HCT116 (cell line): ENCODE measurements around the gene PSME1. TPM values are rescaled to one million over a fixed set of nuclear protein-coding genes. Genes with fewer than 3 reads are reported as not detected.

Experiments
- ATAC-seq: fragments of 200-7000 bp; cut with Tn5 transposase; 2 replicates; pipeline ENCODE4 v1.9.1; 2020; ENCODE audit warnings: mild to moderate bottlenecking, moderate library complexity
- BruUV-seq: library from RNA; stranded (reverse); fragments of 400-500 nt; replicated peaks from 2 replicates; lab custom pipeline; 2021; lab: Mats Ljungman, UMichigan
- CTCF ChIA-PET: fragments of 300-600 bp; sonication (Branson Sonifier 250); formaldehyde crosslinking; loops from one replicate; lab custom pipeline; 2021; ENCODE audit warnings: antibody characterized with exemption; lab: Charles Lee
- POLR2A ChIA-PET: fragments of 300-600, 350-600 bp; sonication (Branson Sonifier 250); formaldehyde crosslinking; loops from one replicate; lab custom pipeline; 2021; ENCODE audit warnings: antibody characterized with exemption; lab: Charles Lee
- RAD21 ChIA-PET, 2 experiments: fragments of 300-600 bp; sonication (Branson Sonifier 250); formaldehyde crosslinking; loops; one replicate each; lab custom pipeline; 2023; ENCODE audit warnings: low total read pairs in 2 of 2; ENCODE audit not compliant: uncharacterized antibody in 2 of 2, unreplicated experiment in 2 of 2, low non-redundant PET in 1 of 2; lab: Charles Lee
- DNase-seq: peaks from one replicate; pipeline ENCODE4 v3.0.0-alpha.2; 2010; ENCODE audit warnings: low read depth, low spot score
- H2AFZ ChIP-seq: fragments of 200-600 bp; shearing (Covaris generic), sonication (generic); 2 replicates; pipeline ENCODE4 v1.6.1; 2017; ENCODE audit warnings: low read depth, mixed run types, mixed read lengths, antibody characterized with exemption, low read length; ENCODE audit not compliant: poor library complexity, severe bottlenecking
- H3K27ac ChIP-seq: 2 replicates; pipeline ENCODE4 v1.5.1; 2012; ENCODE audit warnings: low read depth, low read length
- H3K27me3 ChIP-seq: fragments of 200-600 bp; sonication (generic); 2 replicates; pipeline ENCODE4 v1.6.1; 2016; ENCODE audit warnings: mixed run types, low read length, mixed read lengths; ENCODE audit not compliant: insufficient read depth
- H3K36me3 ChIP-seq, 2 experiments: fragments of 200-500 bp in 1 of 2; fragments of 200-600 bp in 1 of 2; sonication (Bioruptor generic) in 1 of 2; sonication (generic) in 1 of 2; 2 replicates each; pipeline versions ENCODE4 v1.5.1 to v1.6.1; 2014 to 2016; ENCODE audit warnings: low read length in 2 of 2, inconsistent platforms in 1 of 2, mixed read lengths in 1 of 2, mixed run types in 1 of 2; ENCODE audit not compliant: insufficient read depth in 2 of 2, control insufficient read depth in 1 of 2
- H3K4me1 ChIP-seq, 2 experiments: fragments of 200-600 bp in 1 of 2; sonication (generic) in 1 of 2; 2 replicates each; pipeline versions ENCODE4 v1.5.1 to v1.6.1; 2012 to 2017; ENCODE audit warnings: low read length in 2 of 2, inconsistent platforms in 1 of 2, mild to moderate bottlenecking in 1 of 2, mixed read lengths in 1 of 2, mixed run types in 1 of 2, moderate library complexity in 1 of 2; ENCODE audit not compliant: insufficient read depth in 2 of 2, control insufficient read depth in 1 of 2
- H3K4me2 ChIP-seq: fragments of 200-600 bp; sonication (generic); 2 replicates; pipeline ENCODE4 v1.6.1; 2017; ENCODE audit warnings: mixed run types, low read length, mixed read lengths
- H3K4me3 ChIP-seq, 2 experiments: fragments of 200-600 bp in 1 of 2; sonication (generic) in 1 of 2; replicated peaks in 1 of 2; 2 replicates each; pipeline ENCODE4 v1.5.1; 2011 to 2016; ENCODE audit warnings: low read length in 2 of 2, control low read depth in 1 of 2, low read depth in 1 of 2, mild to moderate bottlenecking in 1 of 2, mixed read lengths in 1 of 2, mixed run types in 1 of 2
- H3K79me2 ChIP-seq: fragments of 200-600 bp; sonication (generic); 2 replicates; pipeline ENCODE4 v1.6.1; 2017; ENCODE audit warnings: mild to moderate bottlenecking, mixed run types, low read length, moderate library complexity, mixed read lengths; ENCODE audit not compliant: insufficient read depth
- H3K9ac ChIP-seq: fragments of 200-600 bp; sonication (generic); 2 replicates; pipeline ENCODE4 v1.6.1; 2016; ENCODE audit warnings: low read length, mixed read lengths
- H3K9me2 ChIP-seq: fragments of 200-600 bp; sonication (generic), shearing (Covaris generic); 2 replicates; pipeline ENCODE4 v1.6.1; 2017; ENCODE audit warnings: mixed run types, mild to moderate bottlenecking, moderate library complexity; ENCODE audit not compliant: insufficient read depth
- H3K9me3 ChIP-seq, 2 experiments: fragments of 200-500 bp in 1 of 2; fragments of 200-600 bp in 1 of 2; sonication (Bioruptor generic) in 1 of 2; sonication (generic) in 1 of 2; 2 replicates each; pipeline ENCODE4 v1.6.1; 2014 to 2017; ENCODE audit warnings: low read length in 2 of 2, mixed read lengths in 2 of 2, inconsistent platforms in 1 of 2, low read depth in 1 of 2, mild to moderate bottlenecking in 1 of 2, mixed run types in 1 of 2, moderate library complexity in 1 of 2; ENCODE audit not compliant: control insufficient read depth in 1 of 2, insufficient read depth in 1 of 2
- H4K20me1 ChIP-seq: fragments of 200-600 bp; sonication (generic), shearing (Covaris generic); 2 replicates; pipeline ENCODE4 v1.6.1; 2017; ENCODE audit warnings: mixed run types, mild to moderate bottlenecking, moderate library complexity; ENCODE audit not compliant: insufficient read depth
- CTCF ChIP-seq, 3 experiments: fragments of 200-600 bp in 1 of 3; sonication (generic) in 1 of 3; IDR thresholded peaks in 2 of 3; conservative IDR thresholded peaks in 1 of 3; 2 replicates each; pipeline ENCODE4 v1.5.1; 2012 to 2017; ENCODE audit warnings: low read depth in 2 of 3, low read length in 2 of 3, antibody characterized with exemption in 1 of 3, borderline replicate concordance in 1 of 3, control low read depth in 1 of 3, mild to moderate bottlenecking in 1 of 3, mixed read lengths in 1 of 3, mixed run types in 1 of 3, moderate library complexity in 1 of 3; ENCODE audit not compliant: insufficient read depth in 1 of 3
- EGR1 ChIP-seq: IDR thresholded peaks from 2 replicates; pipeline ENCODE4 v1.6.1; 2012; ENCODE audit warnings: low read depth
- ELF1 ChIP-seq: IDR thresholded peaks from 2 replicates; pipeline ENCODE4 v1.6.1; 2012; ENCODE audit warnings: low read depth, borderline replicate concordance
- EZH2 ChIP-seq: fragments of 200-600 bp; sonication (generic); IDR thresholded peaks from 2 replicates; pipeline ENCODE4 v1.6.1; 2017; ENCODE audit warnings: antibody characterized with exemption, mixed run types
- EZH2phosphoT487 ChIP-seq: fragments of 200-600 bp; IDR thresholded peaks from 2 replicates; pipeline ENCODE4 v1.6.1; 2018; ENCODE audit warnings: antibody characterized with exemption, borderline replicate concordance
- JUND ChIP-seq: IDR thresholded peaks from 2 replicates; pipeline ENCODE4 v1.6.1; 2012
- MAX ChIP-seq: IDR thresholded peaks from 2 replicates; pipeline ENCODE4 v1.6.1; 2012
- POLR2A ChIP-seq: IDR thresholded peaks from 2 replicates; pipeline ENCODE4 v1.7.0; 2011; ENCODE audit warnings: borderline replicate concordance; ENCODE audit not compliant: insufficient read depth, insufficient read length; ENCODE audit errors: extremely low read depth
- RAD21 ChIP-seq: IDR thresholded peaks from 2 replicates; pipeline ENCODE4 v1.6.1; 2012; ENCODE audit warnings: low read depth, mild to moderate bottlenecking
- SIN3A ChIP-seq: IDR thresholded peaks from 2 replicates; pipeline ENCODE4 v1.6.1; 2012; ENCODE audit warnings: low read depth
- SP1 ChIP-seq: IDR thresholded peaks from 2 replicates; pipeline ENCODE4 v1.6.1; 2012; ENCODE audit warnings: low read depth
- SRF ChIP-seq: IDR thresholded peaks from 2 replicates; pipeline ENCODE4 v1.6.1; 2012; ENCODE audit warnings: low read depth
- ZFX ChIP-seq: fragments of 450-650 bp; IDR thresholded peaks from 2 replicates; pipeline ENCODE4 v1.6.1; 2017
- intact Hi-C: fragments of 100-400 bp; cut with micrococcal nuclease; formaldehyde crosslinking; loops from 2 replicates; pipeline ENCODE4 v1.10.0; 2022
- total RNA-seq: library from RNA; stranded (reverse); gene quantifications from one replicate; pipeline ENCODE4 v1.2.1, GENCODE V29; 2021; ENCODE audit not compliant: unreplicated experiment

The PSME1 gene
- total RNA-seq, 1 experiment from 2014 or later = 174 TPM

- Histone ChIP-seq H2AFZ (no peak overlapping the region), H3K9me3 (no peaks in the 10 kb centered on the region), H3K27me3 (no peaks in the 10 kb centered on the region), H4K20me1 (no peaks in the 10 kb centered on the region), H3K4me2 (peak overlapping the region; percentile 92), H3K79me2 (peaks cover 58% of the 10 kb centered on the region), H3K9ac (peak overlapping the region; percentile 86), H3K36me3 (peaks cover 35 to 40% of the 10 kb centered on the region in 2 experiments), H3K4me3 (peak overlapping the region; percentile 97 to 99), H3K4me1 (peaks cover 13 to 17% of the 10 kb centered on the region in 2 experiments), H3K27ac (peak overlapping the region; percentile 95), H3K9me2 (no peaks in the 10 kb centered on the region)
- ATAC-seq (no peak), DNase-seq (no peak)
- ChIA-PET RAD21 (no interaction called here), POLR2A (interaction anchor here (2.0 kb wide), 1 partner anchor 13 kb away, joined by 18 read pairs; the partner anchor contains the start of gene IRF9), CTCF (interaction anchor here (2.1 to 3.9 kb wide), 2 partner anchors 13 to 90 kb away, joined by 7 to 19 read pairs; partner anchors contain the start of gene IRF9)
- peak; percentile 66; the same call in 1 of the 2 replicates for TF ChIP-seq ZFX
- TF ChIP-seq EZH2 = no peak
- TF ChIP-seq MAX = no peak
- no peak for TF ChIP-seq ELF1
- TF ChIP-seq SP1 = no peak
- no peak for TF ChIP-seq RAD21
- BruUV-seq = TSS peak; percentile 51
- intact Hi-C loops = no loop called here
These were observed 11.9 kb downstream of the PSME1 start for GRCh38 chr14:24147761-24148428.

- Histone ChIP-seq H3K9ac (no peak overlapping the region), H3K9me3 (no peaks in the 10 kb centered on the region), H2AFZ (no peak overlapping the region), H3K4me2 (no peak overlapping the region), H3K27me3 (no peaks in the 10 kb centered on the region), H3K9me2 (no peaks in the 10 kb centered on the region), H3K4me3 (no peak overlapping the region), H3K4me1 (peaks cover 13 to 17% of the 10 kb centered on the region in 2 experiments), H3K36me3 (peaks cover 29 to 36% of the 10 kb centered on the region in 2 experiments), H3K27ac (no peak overlapping the region), H3K79me2 (peaks cover 53% of the 10 kb centered on the region), H4K20me1 (no peaks in the 10 kb centered on the region)
- no TSS peak for BruUV-seq
- POLR2A ChIA-PET = no interaction called here
- intact Hi-C loops = no loop called here
- RAD21 ChIA-PET = no interaction called here
- DNase-seq = no peak
- TF ChIP-seq CTCF (IDR thresholded peaks at IDR 0.05 in 2 of 3, conservative IDR thresholded peaks at IDR 0.05 in 1 of 3; ENCODE audit: borderline replicate concordance in 1 of 3, insufficient read depth in 1 of 3, low read depth in 2 of 3, low read length in 2 of 3) (no peak), SRF (no peak), RAD21 (no peak), JUND (no peak), EGR1 (no peak), ZFX (no peak), EZH2phosphoT487 (no peak), SIN3A (no peak), EZH2 (no peak), POLR2A (no peak)
- no peak for ATAC-seq
- CTCF ChIA-PET = interaction anchor here (1.0 to 3.9 kb wide), 2 partner anchors 11 to 12 kb away, joined by 4 to 19 read pairs; partner anchors contain the start of gene IRF9
These were observed 13.4 kb downstream of the PSME1 start for GRCh38 chr14:24149302-24149969.
